Stimulated activated CD4-positive, alpha-beta T cell treated with anti-CD3 and anti-CD28 coated beads, Interleukin-4, amount 100 ng/mL, for 4 hours (primary cell): ENCODE measurements around the gene MET.
"Not testable (repeated sequence)": the region's sequence is repeated elsewhere in the genome, so short reads cannot be mapped to it uniquely, and the experiment has no call there.

Experiments used
- DNase-seq, 2 experiments: peaks; one replicate each; pipeline ENCODE4 v3.0.0-alpha.2; 2020

Gene MET

DNA sequence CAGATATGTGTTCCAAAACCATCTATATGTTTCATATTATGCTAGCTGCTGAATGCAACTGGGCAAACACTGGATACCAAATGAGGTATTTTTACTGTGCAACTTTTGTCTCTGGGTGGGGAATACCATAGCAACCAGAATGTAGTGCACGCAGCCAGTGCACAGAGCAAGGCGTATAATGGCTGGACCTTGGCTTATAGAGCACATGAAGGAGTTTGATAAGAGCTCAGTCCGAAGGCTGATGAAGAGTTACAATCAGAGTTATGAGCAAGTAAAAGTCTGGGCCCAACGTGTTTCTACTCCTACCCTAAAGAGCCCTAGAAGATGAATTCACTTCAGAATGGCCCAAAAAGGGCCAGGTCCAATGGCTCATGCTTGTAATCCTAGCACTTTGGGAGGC, 82.2 kb downstream of the MET start:
- DNase-seq: no peak

DNA sequence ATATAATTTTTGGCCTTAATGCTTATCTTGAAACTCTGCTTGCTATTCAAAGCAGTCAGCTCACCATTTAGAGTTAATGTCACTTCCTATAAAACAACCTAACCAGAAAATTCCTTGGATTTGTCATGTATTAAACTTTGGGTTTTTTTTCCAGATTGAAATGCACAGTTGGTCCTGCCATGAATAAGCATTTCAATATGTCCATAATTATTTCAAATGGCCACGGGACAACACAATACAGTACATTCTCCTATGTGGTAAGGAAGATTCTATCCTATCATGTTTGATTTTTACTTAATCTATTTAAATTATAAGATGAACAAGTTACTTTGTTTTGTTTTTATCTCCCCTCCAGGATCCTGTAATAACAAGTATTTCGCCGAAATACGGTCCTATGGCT, 85.3 kb downstream of the MET start:
- no peak for DNase-seq

DNA sequence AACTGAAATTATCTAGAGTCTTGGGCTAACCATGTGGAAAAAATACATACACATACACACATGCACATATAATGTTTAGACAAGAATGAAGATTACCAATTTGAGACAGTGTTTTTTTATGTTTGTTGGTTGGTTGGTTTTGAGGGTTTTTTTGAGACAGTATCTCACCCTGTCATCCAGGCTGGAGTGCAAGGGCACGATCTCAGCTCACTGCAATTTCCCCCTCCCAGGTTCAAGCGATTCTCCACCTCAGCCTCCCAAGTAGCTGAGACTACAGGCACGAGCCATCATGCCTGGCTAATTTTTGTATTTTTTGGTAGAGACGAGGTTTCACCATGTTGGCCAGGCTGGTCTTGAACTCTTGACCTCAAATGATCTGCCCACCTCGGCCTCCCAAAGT, 87.6 kb downstream of the MET start:
- DNase-seq: not testable (repeated sequence)

DNA sequence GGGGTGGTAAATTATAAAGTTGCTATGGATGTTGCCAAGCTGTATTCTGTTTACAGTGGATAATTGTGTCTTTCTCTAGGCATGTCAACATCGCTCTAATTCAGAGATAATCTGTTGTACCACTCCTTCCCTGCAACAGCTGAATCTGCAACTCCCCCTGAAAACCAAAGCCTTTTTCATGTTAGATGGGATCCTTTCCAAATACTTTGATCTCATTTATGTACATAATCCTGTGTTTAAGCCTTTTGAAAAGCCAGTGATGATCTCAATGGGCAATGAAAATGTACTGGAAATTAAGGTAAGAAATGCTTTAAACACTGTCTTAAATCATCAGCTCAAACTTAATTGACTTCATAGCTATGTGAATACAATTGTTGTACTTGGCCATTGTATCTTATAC, 91.0 kb downstream of the MET start:
- no peak for DNase-seq

DNA sequence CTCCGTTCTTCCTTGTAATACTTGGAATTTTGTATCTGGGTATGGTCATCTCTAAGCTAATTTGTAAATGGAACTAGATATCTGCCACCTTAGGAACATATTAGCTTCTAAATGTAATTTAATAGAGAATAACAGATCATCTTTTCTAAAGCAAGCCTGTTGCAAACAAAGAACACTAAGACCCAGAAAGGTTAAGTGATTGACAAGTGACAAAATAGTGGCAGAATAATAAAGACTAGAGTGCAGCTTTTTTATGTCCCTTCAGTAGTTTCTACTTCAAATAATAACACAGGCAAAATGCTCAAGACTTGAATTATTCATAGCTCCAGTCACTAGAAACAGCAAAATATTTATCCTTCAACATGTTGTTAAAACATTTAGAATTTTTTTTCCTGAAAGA, 91.7 kb downstream of the MET start:
- DNase-seq: no peak

DNA sequence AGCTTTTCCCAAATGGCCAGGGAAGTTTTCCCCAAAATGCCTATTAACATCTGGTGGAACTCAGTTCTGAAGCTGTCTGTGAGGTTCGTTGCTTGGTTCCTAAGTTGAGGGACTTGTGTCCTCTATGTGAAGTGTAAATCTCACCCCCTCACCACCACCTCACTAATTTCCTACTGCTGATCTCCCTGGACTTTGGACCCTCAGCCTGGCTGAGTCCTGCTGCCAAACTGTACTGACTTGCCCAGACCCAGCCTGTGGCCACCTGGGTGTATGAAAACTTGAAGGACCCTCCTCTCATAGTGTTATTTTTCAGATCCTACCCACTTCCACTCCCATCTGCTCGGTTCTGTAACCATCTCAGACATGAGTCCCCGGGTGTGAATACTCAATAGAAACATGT, 94.9 kb downstream of the MET start:
- no peak for DNase-seq

DNA sequence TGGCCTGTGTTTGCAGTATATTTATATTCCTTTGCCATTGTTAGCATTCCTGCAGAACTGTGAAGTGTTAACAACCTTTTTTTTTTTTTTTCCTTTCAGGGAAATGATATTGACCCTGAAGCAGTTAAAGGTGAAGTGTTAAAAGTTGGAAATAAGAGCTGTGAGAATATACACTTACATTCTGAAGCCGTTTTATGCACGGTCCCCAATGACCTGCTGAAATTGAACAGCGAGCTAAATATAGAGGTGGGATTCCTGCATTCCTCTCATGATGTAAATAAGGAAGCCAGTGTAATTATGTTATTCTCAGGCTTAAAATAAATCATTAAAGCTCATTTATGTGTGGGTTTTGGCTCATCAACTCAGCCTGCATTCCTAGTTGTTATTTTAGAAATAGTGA, 97.5 kb downstream of the MET start:
- no peak for DNase-seq

DNA sequence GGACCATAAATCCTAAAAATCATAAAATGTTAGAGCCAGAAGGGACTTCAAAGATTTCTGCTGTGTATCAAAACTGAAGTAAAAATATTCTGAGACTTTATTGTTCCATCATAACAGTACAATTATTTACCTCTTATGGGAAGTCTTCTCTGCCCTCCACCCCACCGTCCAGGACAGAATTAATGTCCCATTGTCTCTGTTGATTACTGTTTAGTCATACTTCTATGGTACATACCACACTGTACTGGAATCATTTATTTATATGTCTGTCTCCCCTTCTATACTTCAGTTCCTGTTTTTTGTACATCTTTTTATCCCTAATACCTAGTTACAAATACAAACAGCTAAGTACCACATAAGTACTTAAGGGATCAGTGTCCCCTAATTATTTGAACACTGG, 98.9 kb downstream of the MET start:
- DNase-seq: no peak

DNA sequence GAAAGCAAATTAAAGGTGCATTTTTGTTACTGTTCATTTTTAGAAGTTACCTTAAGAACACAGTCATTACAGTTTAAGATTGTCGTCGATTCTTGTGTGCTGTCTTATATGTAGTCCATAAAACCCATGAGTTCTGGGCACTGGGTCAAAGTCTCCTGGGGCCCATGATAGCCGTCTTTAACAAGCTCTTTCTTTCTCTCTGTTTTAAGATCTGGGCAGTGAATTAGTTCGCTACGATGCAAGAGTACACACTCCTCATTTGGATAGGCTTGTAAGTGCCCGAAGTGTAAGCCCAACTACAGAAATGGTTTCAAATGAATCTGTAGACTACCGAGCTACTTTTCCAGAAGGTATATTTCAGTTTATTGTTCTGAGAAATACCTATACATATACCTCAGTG, 99.6 kb downstream of the MET start:
- no peak for DNase-seq

DNA sequence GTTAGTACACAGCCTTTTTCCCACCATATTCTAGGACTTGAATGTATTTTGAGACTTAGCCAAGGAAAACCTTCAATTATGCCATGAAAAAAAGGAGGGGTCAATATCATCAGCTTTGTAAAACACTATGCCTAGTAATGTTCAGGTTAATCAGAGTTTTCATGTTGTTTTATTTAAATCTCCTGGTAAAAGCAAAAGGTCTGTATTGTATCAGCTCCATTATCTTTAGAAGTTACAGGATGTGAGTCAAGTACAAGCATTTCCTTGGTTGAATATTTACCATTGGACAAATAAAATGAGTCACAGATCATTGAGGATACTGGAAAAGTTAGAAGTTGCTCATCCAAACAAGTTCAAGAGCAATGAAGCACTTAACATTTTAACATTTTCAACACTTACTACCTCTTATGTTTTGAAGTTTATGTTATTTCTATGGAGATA, 100.4 kb downstream of the MET start:
- no peak for DNase-seq

DNA sequence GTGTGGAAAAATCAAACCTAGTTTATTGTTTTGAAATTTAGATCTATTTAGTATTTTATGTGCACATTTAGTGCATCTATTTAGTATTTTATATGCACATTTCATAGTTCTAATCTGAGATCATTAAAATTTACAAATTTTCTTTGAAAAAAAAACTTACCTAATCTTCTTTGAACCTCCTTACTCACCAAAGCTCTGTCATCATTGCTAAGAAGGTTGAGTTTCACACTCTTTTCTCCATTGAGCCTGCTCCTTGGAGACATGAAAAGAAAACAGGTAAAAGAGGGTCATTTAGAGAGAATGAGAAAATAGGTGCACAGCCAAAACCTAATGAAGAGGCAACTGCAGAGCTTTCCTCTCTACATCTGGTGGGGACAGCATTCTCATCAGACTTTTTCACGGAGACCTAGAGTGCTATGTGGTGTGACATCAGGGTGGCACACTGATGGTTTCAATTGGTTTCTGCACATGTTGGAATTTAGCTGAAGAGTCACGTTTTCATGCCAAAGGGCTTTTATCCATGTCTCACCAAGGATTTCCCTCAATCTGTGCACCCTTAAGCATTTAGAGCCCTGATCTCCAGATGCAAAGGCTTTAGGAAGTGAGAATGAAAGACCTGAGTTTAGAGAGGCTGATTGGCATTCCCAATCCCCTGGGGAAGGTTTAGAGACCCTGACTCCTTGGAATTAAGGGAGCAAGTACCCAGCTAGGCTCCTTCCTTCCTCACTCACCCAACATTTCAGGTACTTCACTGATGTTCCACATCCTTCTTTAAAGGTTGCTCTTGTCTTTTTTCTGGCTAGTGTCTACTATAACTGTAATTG, 101.1 kb downstream of the MET start:
- DNase-seq: no peak

DNA sequence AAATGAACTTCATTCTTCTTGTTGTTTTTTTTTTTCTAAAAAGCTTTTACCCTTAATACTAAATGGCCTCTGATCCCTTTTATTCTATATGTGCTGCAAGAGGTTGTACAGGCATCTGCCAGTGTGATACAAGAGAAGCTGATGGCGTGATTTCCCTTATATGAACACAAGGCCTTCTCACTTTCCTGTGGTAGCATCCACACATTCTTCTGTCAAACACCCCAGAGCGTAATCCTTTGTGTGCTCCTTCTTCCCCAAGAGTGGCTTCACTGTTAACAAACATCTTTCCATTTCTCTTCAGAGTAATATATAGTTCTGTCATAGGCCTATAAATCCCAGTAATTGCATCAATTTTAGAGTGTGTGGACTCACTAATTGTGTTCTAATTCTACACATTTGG, 104.0 kb downstream of the MET start:
- no peak for DNase-seq

DNA sequence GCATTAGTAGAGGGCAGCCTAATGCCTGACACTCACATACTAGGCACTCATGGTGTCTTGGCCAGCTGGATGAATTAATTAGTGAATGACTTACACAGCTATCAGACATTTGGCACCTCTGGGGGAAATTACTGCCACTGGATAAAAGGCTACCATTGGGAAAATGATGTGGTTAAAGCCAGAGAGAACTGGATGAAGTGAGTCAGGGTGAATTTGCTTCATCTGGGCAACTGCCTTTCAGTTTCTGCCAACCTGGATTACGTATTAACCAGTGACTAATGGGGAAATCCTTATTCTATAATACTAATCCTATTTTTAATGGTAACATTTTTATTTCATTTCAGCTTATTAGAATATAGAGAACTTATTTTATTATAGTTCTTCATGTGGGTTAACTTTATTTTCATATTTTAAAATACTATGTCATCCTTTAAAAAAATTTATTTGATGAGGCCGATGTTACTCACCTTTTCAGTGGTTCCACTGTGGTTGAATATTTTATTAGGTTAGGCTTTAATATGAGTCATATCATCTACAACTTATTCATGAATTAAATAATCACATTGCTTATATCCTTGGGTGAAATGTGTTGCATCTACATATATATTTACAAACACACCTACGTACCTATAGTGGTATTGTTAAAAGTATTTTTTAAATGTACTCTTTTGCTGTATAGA, 104.8 kb downstream of the MET start:
- DNase-seq: no peak

DNA sequence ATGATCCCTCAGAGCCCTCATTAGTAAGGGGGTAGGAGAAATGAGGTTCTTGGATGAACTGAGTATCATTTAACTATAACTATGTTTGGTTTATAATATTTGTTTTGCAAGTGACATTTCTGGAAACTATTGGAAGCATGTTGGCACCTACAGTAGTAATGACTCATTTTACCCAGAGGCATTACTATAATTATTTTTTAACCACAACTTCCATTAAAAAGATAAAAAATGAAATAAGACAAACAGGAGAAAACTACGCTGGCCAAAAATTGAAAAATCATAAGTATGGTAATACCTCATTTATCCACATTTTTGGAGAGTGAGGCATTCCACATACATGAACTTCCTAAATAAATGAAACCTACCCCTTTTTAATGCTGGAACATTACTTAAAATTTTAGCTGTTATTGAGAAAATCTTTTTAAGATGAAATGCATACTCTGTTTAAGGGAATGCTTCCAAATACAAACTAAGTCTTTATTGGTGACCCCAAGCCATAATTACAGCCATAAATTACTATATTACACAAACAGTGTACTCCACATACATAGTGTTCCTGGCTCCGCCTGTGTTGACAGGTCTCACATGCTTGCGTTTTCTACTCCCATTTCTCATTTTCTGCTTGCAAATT, 105.8 kb downstream of the MET start:
- DNase-seq: no peak

DNA sequence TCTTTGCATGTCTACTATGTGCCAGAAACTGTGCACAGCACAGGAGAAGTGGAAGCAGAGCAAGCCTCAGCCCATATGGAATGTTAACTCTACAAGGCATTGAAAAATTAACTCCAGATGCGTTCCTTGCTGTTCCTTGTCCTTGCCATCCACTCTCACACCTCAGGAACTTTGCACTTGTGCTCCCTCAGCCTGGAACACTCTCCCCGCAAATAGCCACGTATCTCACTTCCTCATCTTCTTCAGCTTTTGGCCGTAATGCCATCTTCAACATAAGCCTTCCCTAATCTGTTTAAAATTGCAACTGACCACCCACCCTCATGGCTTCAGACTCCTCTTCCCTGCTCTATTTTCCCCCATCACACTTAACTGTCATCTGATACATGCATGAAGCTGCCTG, 107.2 kb downstream of the MET start:
- DNase-seq: no peak

DNA sequence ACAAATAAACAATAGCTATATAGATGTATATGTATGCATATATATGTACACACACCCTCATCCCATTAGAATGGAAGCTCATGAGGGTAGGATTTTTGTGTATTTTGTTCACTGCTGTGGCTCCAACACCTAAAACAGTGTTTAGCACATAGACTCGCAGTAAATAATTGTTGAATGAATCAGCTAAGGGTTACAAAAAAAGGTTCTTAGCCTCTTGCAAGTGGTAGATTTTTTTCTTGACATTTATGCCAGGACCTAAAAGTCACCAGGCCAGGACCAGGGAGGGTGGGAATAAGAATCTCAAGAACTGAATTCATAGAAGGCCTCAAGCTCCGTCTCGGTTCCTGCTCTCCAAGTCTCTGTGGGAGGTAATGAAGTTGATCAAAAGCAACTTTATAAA, 107.9 kb downstream of the MET start:
- DNase-seq: no peak

DNA sequence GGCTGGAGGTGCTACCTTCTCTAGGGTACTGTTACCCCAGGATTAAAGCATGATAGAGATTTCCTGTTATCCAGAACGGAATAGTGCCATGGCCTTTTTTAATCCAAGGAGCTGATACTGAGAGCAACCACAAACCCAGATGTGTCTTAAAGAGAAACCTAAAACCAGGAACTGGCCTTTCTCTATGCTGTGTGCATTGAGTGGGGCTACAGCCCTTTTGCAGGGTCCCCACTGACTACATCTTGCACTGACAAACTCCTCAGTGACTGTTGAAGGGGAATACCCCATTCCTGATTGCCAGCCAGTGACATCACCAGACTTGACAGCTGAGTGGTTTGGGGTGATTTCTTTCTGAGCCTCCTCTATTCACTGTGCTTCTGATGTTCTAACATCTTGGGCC, 108.5 kb downstream of the MET start:
- DNase-seq: no peak

DNA sequence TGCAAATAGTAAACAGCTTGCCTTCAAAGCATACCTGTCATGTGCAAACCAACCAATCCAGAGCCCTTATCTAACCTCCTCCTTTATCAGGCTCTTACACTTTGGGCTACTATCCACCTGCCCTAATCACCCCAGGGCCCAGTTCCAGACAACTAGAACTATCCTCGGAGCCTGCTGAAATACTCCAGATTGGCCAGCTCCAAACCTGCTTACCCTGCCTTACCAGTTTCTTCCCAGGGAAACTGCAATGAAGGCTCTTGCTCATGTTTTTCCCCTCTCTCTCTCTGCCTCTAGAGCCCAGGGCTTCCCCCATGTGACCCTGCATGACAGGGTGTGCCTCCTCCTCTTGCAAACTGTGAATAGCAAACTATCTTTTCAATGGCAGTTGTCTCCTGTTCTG, 109.0 kb downstream of the MET start:
- no peak for DNase-seq

DNA sequence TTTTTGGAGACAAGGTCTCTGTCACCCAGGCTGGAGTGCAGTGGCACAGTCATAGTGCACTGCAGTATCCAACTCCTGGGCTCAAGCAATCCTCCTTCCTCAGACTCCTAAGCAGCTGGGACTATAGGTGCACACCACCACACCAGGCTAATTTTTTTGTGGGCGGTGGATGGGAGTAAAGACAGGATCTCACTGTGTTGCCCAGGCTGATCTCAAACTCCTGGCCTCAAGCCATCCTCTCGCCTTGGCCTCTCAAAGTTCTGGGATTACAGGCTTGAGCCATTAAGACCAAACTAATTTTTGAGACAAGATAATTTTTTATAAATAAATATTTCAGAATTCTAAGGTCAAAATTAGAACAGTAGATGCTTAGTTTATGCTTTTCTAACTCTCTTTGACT, 109.6 kb downstream of the MET start:
- DNase-seq: no peak

DNA sequence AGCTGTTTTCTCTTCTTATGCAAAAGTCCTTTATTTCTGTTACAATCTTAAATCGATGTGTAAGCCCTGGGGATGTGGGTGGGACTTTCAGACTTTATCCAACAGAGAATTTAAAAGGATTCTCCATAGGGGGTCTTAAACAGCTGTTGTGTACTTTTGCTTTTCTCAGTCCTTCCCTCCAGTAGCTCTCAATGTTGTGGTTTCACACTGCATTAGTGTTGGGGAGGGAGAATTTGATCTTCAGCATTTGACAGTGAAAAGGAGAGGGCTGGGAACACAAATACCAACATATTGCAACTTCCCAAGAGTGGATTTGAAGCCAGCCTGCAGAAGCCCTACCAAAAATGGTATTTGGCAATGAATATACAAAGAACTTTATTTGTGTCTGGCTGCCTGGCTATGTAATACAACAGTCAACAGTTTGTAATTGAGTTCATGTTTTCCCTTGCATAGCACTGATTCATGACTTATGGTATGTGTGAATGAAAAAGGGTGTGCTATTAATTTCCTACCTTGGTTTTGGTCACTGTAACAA, 110.2 kb downstream of the MET start:
- no peak for DNase-seq

DNA sequence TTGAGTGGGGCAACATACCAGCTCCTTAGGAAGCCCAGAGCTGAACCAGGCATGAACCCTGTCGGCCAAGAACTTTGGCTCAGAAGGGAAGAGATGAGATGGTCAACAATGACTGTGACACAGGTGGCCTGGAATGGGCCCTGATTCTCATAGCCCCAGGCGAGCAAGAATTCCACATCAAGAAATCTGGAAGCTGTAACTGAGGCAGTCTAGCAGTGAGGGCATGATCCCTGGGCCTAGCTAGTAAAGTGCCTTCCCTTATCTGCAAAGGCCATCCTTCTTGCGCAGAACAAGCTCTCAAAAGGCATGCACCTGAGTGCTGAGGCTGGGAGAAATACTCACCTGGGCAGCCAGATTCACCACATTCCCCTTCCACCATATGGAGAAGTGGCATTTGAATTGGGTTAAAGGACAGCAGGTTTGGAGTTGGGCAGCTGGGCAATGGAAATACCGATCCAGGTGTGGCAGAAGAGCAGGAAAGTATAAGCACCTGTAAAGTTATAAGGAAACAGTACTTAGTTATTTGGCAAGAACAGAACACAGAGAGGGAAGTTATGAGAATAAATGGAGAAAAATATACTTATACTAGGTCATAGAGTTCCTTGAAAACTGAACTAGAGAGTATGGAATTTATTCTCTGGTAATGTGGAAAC, 111.8 kb downstream of the MET start:
- no peak for DNase-seq

DNA sequence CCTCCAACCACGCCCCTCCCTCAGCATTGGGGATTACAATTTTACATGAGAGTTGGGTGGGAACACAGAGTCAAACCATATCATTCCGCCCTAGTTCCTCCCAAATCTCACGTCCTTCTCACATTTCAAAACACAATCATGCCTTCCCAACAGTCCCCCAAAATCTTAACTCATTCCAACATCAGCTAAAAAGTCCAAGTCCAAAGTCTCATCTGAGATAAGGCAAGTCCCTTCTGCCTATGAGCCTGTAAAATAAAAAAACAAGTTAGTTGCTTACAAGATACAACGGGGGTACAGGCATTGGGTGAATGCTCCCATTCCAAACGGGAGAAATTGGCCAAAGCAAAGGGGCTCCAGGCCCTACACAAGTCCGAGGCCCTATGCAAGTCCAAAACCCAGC, 112.7 kb downstream of the MET start:
- DNase-seq: no peak

DNA sequence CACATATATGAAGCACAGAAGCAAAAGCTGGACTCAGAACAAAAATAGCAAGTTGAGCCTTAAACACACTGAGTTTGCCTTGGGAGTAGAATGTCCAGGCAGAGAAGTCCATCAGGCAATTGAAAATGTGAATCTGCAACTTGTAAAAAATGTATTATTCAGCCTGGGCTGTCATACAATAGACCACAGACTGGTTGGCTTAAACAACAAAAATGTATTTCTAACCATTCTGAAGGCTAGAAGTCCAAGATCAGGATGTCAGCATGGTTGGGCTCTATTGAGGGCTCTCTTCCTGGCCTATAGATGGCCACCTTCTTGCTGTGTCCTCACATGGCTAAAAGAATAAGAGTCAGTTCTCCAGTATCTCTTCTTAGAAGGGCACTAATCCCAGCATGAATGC, 113.8 kb downstream of the MET start:
- no peak for DNase-seq
